ENCODE data around the gene OR1F1. TPM values are rescaled to one million over a fixed set of nuclear protein-coding genes. Genes with fewer than 3 reads are reported as not detected.
A peak's percentile ranks its signal among the peaks of the same experiment; 100 is the strongest.

Gene OR1F1
- total RNA-seq, 1 donor from 2014 or later, result 0.37 TPM

DNA sequence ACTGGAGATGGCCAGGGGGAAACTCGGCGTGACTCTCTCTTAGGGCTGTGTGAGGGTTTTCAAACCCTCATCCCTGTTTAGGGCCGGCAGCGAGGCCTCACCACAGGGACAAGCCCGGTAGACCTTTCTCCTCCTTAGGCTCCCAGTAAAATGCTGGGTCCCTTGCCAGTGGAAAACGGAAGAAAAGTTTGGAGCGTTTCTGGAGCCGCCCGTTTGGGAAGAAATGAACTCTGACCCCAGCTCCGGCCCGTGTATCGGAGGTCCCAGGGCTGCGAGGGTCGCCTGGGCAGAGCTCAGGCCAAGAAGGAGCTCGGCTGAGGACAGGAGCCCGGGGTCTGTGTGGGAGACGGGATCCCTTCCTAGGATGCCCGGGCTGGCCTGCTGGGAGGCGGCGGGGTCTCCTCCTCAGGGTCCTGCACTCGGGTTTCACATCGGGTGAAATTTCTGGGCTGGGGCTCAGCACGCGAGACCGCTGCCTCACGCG lies 29.9 kb upstream of the OR1F1 start:
- Mint-ChIP-seq H3K4me1 (ENCODE audit: low read depth) (peaks cover 20% of the 10 kb centered on the region), H3K9me3 (ENCODE audit: low read depth) (no peaks in the 10 kb centered on the region), H3K36me3 (ENCODE audit: low read depth) (no peaks in the 10 kb centered on the region), H3K4me3 (ENCODE audit: unreplicated experiment) (peak overlapping the region; percentile 90), H3K27me3 (ENCODE audit: low read depth) (no peaks in the 10 kb centered on the region), H3K27ac (ENCODE audit: unreplicated experiment) (peak overlapping the region; percentile 86)
- no peak for TF ChIP-seq CTCF (IDR thresholded peaks at IDR 0.05)
- DNase-seq (ENCODE audit: low spot score), result no peak

- no peaks in the 10 kb centered on the region for H3K9me3 Mint-ChIP-seq (ENCODE audit: low read depth)
- no peaks in the 10 kb centered on the region for H3K36me3 Mint-ChIP-seq (ENCODE audit: low read depth)
- H3K27ac Mint-ChIP-seq (ENCODE audit: unreplicated experiment), result peak overlapping the region; percentile 97
- H3K4me1 Mint-ChIP-seq (ENCODE audit: low read depth), result peaks cover 20% of the 10 kb centered on the region
- H3K4me3 Mint-ChIP-seq (ENCODE audit: unreplicated experiment), result peak overlapping the region; percentile 90
- no peaks in the 10 kb centered on the region for H3K27me3 Mint-ChIP-seq (ENCODE audit: low read depth)
- peak; percentile 32 for TF ChIP-seq CTCF (IDR thresholded peaks at IDR 0.05)
- no peak for DNase-seq (ENCODE audit: low spot score)
Measured at GRCh38 chr16:3158510-3159314, 29.3 kb upstream of the OR1F1 start.

DNA sequence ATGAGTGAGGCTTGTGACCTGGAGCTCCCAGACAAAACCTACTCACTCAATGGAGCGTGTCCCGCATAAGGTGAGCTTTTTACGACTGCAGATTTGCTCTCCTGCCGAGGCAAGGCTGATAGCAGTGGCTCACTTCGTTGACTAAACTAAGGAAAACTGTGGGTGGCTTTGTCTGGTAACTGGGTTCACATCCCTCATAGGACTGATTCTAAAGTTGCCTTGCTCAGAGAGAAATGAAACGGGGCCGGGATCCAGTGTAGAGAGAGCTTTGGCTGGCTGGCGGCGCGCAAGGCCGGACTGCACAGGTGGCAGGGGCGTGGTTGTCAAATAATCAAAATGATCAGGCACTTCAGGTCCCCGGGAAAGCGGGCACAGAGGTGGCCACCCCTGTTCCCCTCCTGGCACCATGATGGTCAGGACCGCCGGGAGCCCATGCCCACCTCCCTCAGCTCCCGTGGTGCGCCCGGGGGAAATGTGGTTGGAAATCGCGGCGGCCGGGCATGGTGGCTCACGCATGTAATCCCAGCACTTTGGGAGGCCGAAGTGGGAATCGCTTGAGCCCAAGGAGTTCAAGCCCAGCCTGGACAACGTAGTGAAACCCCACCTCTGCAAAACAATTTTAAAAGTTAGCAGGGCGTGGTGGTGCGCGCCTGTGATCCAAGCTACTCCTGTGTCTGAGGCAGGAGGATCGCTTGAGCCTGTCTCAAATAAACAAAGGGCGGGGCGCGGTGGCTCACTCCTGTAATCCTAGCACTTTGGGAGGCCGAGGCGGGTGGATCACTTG lies 26.6 kb upstream of the OR1F1 start:
- no peak for TF ChIP-seq CTCF (IDR thresholded peaks at IDR 0.05)
- no peak for DNase-seq (ENCODE audit: low spot score)
- Mint-ChIP-seq H3K9me3 (ENCODE audit: low read depth) (no peaks in the 10 kb centered on the region), H3K4me1 (ENCODE audit: low read depth) (peaks cover 26% of the 10 kb centered on the region), H3K4me3 (ENCODE audit: unreplicated experiment) (no peak overlapping the region), H3K27ac (ENCODE audit: unreplicated experiment) (no peak overlapping the region), H3K27me3 (ENCODE audit: low read depth) (no peaks in the 10 kb centered on the region), H3K36me3 (ENCODE audit: low read depth) (no peaks in the 10 kb centered on the region)

- no peaks in the 10 kb centered on the region for H3K27me3 Mint-ChIP-seq (ENCODE audit: low read depth)
- H3K4me1 Mint-ChIP-seq (ENCODE audit: low read depth), result peaks cover 9% of the 10 kb centered on the region
- H3K36me3 Mint-ChIP-seq (ENCODE audit: low read depth), result no peaks in the 10 kb centered on the region
- no peak for DNase-seq (ENCODE audit: low spot score)
- TF ChIP-seq CTCF (IDR thresholded peaks at IDR 0.05), result no peak
- H3K27ac Mint-ChIP-seq (ENCODE audit: unreplicated experiment), result no peak overlapping the region
- H3K9me3 Mint-ChIP-seq (ENCODE audit: low read depth), result no peaks in the 10 kb centered on the region
- no peak overlapping the region for H3K4me3 Mint-ChIP-seq (ENCODE audit: unreplicated experiment)
Measured at GRCh38 chr16:3164121-3164991, 23.6 kb upstream of the OR1F1 start.

Data from chondrocyte (in vitro differentiated cells).